ENCODE data around the gene C1QTNF1.
"Not testable (repeated sequence)": the region's sequence is repeated elsewhere in the genome, so short reads cannot be mapped to it uniquely, and the experiment has no call there.

The C1QTNF1 gene

DNA sequence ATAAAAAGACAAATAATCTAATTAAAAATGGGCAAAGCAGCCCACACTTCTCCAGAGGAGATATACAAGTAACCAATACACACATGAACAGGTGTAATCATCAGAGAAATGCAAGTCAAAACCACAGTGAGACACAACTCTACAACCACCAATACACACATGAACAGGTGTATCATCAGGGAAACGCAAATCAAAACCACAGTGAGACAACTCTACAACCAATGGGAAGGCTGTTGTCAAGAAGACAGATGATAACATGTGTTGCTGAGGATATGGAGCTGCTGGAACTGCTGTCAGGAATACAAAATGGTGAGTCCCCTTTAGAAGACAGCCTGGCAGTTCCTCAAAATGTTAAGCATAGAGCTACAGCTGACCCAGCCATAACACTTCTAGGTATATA lies 28.2 kb downstream of the C1QTNF1 start:
- no peak for DNase-seq (ENCODE audit: low read depth in 2 of 3, low spot score in 2 of 3)

- DNase-seq (ENCODE audit: low read depth in 2 of 3, low spot score in 2 of 3), result no peak
Observed at GRCh38 chr17:79053251-79053925, 29.4 kb downstream of the C1QTNF1 start.

DNA sequence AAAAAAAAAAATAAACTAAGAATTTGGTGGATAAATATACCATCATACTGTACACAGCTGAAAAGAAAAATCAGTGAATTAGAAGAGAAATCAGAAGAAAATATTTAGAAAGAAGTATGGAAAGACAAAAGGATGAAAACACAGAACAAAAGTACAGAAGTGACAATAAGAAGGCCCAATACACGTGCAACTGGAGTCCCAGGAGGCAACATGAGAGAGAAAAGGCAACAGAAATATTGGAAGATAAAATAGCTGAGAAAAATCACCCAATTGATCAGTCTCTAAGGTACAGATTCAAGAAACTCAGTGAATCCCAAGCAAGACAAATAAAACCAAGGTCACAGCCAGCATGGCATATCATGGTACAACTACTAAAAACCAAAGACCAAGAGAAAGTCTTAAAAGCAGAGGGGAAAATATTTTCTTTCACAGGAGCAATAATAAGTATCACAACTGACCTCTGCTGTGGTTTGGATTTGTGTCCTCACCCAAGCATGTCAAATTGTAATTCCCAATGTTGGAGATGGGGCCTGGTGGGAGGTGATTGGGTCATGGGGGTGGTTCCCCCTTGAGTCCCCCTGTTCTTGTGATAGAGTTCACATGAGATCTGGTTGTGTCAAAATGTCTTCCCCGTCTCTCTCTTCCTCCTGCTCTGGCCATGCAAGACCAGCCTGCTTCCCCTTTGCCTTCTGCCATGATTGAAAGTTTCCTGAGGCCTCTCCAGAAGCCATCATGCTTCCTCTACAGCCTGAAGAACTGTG lies 30.4 kb downstream of the C1QTNF1 start:
- DNase-seq (ENCODE audit: low read depth in 2 of 3, low spot score in 2 of 3), result no peak

DNA sequence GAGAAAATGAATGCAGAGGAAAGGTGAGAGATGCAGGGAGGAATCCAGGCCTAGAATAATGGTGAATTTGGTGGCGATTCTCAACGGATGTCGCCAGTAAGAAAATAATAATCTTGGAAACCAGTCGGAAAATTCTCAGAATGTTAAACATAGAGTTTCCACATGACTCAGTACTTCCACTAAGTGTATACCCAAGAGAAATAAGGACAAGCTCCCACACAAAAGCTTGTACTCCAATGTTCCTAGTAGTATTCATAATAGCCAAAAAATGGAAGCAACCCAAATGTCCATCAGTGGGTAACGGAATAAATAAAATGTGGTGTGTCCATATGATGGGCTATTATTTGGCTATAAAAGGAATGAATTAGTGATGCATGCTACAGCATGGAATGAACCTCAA lies 31.2 kb downstream of the C1QTNF1 start:
- DNase-seq (ENCODE audit: low read depth in 2 of 3, low spot score in 2 of 3), result no peak

DNA sequence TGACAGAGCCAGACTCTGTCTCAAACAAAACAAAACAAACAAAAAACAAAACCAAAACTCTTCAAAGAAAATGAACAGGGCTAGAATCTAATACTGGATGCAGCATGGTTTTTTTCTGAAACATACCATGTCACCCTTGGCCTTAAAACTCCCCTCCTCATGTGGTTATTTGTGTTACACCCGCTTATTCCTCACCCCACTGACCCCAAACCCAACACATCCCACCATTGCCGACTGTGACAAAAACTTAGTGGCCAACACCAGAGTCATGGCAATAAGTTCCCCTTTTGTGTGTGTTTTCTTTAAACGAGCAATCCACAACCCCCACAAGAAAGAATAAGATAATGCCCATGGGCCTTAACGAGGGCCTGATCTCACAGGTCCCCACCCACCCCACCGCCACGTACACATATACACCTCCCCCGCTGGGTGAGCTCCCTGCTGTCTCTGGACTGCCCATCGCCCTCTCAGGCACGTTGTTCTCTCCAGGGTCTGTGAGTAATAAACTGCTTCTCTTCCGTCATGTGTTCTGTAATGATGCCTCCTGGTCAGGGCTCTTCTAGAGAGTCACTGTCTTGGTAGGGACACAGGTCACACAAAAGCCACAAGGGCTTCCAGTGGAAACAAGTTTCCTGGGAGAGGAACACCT lies 33.9 kb downstream of the C1QTNF1 start:
- no peak for DNase-seq (ENCODE audit: low read depth in 2 of 3, low spot score in 2 of 3)

DNA sequence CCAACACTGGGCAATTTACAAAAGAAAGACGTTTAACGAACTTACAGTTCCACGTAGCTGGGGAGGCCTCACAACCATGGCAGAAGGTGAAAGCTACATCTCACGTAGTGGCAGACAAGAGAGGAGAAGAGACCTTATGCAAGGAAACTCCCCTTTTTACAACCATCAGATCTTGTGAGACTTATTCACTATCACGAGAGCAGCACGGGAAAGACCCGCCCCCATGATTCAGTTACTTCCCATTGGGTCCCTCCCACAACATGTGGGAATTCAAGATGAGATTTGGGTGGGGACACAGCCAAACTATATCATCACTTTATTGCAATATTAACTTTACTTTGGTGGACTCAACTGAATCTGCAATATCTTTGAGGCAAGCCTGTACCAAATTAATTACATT lies 38.7 kb downstream of the C1QTNF1 start:
- no peak for DNase-seq (ENCODE audit: low read depth in 2 of 3, low spot score in 2 of 3)

- DNase-seq (ENCODE audit: low read depth in 2 of 3, low spot score in 2 of 3), result no peak
Observed at GRCh38 chr17:79064026-79064425, 40.1 kb downstream of the C1QTNF1 start.

GRCh38 chr17:79065105-79065670 lies 41.2 kb downstream of the C1QTNF1 start:
- DNase-seq (ENCODE audit: low read depth in 2 of 3, low spot score in 2 of 3), result no peak

- no peak for DNase-seq (ENCODE audit: low read depth in 2 of 3, low spot score in 2 of 3)
Observed at GRCh38 chr17:79066963-79067362, 43.0 kb downstream of the C1QTNF1 start.

DNA sequence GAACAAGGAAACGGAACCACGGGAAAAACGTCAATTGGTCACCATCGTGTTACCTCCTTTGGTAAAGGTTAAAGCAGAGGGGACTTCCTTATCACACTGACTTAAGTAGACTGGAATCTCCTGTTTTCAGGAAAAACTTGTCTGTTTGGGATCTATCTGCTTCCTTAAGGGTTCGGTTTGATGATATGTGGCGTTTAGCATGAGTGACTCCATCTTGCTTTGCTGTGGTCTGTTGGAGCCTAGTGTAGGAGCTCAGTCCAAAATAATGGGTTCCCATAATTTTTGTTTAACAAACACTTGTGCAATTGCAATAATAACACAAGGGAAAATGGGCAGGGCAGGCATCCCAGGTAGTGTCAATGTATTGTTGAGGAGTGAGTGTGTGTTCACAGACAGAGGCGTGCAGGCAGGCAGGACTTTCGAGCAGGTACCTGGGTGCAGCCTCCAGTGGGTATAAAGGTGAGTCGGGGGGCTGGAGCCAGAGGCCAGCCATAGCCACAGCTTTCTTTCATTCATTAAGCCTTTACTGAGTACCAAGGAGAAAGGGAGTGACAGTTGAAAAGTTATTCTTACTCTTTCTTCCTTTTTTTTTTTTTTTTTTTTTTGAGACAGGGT lies 46.4 kb downstream of the C1QTNF1 start:
- no peak for DNase-seq (ENCODE audit: low read depth in 2 of 3, low spot score in 2 of 3)

- no peak for DNase-seq (ENCODE audit: low read depth in 2 of 3, low spot score in 2 of 3)
Observed at GRCh38 chr17:79071161-79071740, 47.3 kb downstream of the C1QTNF1 start.

GRCh38 chr17:79072544-79072943 lies 48.6 kb downstream of the C1QTNF1 start:
- DNase-seq (ENCODE audit: low read depth in 2 of 3, low spot score in 2 of 3), result no peak

DNA sequence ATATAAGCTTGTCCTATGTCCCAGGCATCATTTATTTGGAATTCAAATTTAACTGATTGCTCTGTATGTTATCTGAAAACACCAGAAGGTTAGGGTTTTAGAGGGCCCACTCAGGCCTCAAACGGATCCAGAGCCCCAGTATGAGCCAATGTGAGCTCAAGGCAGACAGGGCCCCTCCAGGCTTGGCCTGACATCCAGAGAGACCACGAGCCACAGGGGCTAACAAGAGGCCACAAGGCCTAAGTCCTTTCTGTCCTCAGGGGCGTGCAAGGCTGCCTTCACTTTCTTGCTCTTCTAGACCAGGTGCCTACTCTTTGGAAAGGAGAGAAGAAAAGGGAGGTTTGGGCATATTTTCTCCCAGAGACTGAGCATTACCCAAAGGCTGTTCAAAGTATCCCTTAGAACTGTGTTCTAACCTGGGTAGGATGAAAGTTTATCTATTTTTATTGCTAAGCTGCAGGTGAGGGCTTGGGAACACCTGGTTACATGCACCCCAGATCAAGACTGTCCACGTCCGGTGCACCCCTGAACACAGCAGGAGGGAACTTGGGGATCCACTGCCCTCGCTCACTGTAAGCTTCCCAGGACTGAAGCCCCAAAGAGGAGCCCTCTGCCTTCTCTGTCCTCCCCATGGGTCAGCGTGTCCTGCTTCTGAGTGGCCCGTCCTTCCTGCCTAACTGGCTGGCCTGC lies 49.2 kb downstream of the C1QTNF1 start:
- DNase-seq (ENCODE audit: low read depth in 2 of 3, low spot score in 2 of 3), result no peak

DNA sequence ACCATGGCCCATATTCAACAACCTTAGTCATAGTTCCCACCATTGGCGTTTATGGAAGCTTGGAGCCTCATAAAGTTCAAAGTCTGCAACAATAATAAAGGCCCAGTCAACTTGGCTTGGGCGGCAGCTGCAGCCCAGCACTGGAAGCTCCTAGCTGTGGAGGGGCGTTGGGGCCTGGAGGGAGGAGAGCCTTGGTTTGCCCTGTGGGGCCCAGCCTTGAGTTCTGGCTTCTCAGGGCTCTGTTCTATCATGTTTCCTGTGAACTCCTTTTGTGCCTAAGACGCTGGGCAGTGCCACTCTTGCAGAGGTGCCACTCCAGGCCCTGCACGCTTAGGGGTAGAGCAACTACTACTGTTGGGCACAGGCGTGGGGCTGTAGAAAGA lies 49.7 kb downstream of the C1QTNF1 start:
- no peak for DNase-seq (ENCODE audit: low read depth in 2 of 3, low spot score in 2 of 3)

DNA sequence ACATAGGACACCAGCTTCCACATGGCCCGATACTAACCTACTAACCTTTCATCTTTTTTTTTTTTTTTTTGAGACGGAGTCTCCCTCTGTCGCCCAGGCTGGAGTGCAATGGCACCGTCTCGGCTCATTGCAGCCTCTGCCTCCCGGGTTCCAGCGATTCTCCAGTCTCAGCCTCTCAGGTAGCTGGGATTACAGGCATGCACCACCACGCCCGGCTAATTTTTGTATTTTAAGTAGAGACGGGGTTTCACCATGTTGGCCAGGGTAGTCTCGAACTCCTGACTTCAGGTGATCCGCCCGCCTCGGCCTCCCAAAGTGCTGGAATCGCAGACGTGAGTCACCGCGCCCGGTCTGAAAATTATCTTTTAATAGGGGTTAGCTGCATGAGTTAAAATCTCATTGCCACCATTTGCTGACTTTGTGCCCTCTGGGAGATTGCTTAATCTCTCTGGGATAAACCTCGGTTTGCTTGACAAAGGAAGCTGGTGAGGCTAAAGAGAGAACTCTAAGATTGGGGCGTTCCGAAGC lies 50.2 kb downstream of the C1QTNF1 start:
- not testable (repeated sequence) for DNase-seq (ENCODE audit: low read depth in 2 of 3, low spot score in 2 of 3)

- peak; percentile 77 to 94 (median 83) for DNase-seq (ENCODE audit: low read depth in 2 of 3, low spot score in 2 of 3)
Observed at GRCh38 chr17:79074649-79075445, 50.9 kb downstream of the C1QTNF1 start, which contains the start of gene ENGASE. ENGASE (plus strand) TSS chr17:79074824; CDS start chr17:79074945, 121 bp downstream.

DNA sequence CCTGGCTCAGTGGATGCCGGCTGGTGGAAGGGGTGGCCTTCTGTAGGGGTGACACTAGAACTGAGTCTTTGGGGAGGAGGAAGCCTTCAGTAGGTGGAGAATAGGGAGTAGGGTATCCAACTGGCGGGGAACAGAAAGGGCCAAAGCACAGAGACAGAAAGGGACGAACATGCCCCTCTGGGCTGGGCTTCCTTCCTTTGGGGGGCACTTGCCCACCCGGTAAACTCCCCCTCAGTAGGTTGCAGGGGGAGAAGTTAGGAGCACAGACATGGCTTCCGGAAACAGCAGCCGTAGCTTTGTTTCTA lies 51.4 kb downstream of the C1QTNF1 start:
- DNase-seq (ENCODE audit: low read depth in 2 of 3, low spot score in 2 of 3), result no peak

DNA sequence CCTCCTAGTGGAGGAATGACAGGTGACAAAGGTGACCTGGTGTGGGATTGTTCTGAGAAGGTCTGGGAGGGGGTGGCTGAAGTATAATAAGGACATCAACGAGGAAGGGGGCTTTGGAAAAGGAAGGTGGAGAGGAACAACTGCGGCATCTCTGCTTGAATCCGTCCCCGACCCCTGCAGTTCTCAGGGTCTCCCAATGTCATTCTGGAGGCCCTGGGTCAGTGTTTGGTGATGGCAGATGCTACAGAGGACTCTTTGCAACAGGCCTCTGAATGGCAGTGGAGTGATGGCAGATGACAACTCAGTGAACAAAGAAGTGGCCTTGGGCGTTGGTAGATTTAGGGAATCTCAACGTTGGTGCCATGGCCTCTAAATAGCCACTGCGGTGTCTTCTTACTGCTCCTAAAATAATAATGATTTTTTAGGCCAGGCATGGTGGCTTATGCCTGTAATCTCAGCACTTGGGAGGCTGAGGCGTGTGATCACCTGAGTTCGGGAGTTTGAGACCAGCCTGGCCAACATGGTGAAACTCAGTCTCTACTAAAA lies 52.0 kb downstream of the C1QTNF1 start:
- no peak for DNase-seq (ENCODE audit: low read depth in 2 of 3, low spot score in 2 of 3)

DNA sequence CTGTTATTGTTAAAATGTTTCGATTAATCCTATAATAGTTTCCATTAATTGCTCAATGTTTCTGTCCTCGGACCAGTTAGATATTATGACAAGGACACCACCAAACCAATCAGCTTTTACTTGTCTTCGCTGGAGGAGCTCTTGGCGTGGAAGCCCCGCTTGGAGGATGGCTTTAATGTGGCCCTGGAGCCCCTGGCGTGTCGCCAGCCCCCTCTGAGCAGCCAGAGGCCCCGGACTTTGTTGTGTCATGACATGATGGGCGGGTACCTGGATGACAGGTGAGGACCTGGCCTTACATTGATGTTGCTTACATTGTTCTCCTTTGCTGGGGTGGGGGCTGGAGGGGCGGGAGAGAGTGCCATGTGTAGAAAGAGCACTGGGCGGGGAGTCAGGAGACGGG lies 53.6 kb downstream of the C1QTNF1 start:
- DNase-seq (ENCODE audit: low read depth in 2 of 3, low spot score in 2 of 3), result no peak
